ENCODE measurements around the gene NELL2.
"Not testable (repeated sequence)": the region's sequence is repeated elsewhere in the genome, so short reads cannot be mapped to it uniquely, and the experiment has no call there.

GRCh38 chr12:44821702-44822101, 54.4 kb downstream of the NELL2 start:
- not testable (repeated sequence) for TF ChIP-seq CTCF (conservative IDR thresholded peaks at IDR 0.05 in 1 of 2, IDR thresholded peaks at IDR 0.05 in 1 of 2; ENCODE audit: low read depth in 1 of 2, low read length in 2 of 2); EZH2 (IDR thresholded peaks at IDR 0.05; ENCODE audit: low read length, missing control alignments)
